Tibial nerve (tissue), 4 donors: ENCODE results near the gene ATRNL1.

ENCODE experiments used
- EP300 ChIP-seq, 2 donors: sonication (generic); formaldehyde crosslinking; IDR thresholded peaks; one replicate each; pipeline ENCODE4 v1.6.1; 2017; ENCODE audit warnings: antibody characterized with exemption in 2 of 2, mild to moderate bottlenecking in 1 of 2
- POLR2A ChIP-seq, 2 donors: fragments of 450-650 bp; IDR thresholded peaks; one replicate each; pipeline ENCODE4 v1.6.1; 2017; ENCODE audit warnings: antibody characterized with exemption in 2 of 2, mild to moderate bottlenecking in 2 of 2, moderate library complexity in 2 of 2
- TF ChIP-seq, protein P1 (sequence below), 5 experiments: fragments of 200-600 bp in 3 of 5; fragments of 450-650 bp in 2 of 5; sonication (generic) in 3 of 5; IDR thresholded peaks; one replicate each; pipeline ENCODE4 v1.5.1; 2016 to 2019; ENCODE audit warnings: antibody characterized with exemption in 5 of 5, mild to moderate bottlenecking in 3 of 5, moderate library complexity in 2 of 5

- TF ChIP-seq, protein P1, sequence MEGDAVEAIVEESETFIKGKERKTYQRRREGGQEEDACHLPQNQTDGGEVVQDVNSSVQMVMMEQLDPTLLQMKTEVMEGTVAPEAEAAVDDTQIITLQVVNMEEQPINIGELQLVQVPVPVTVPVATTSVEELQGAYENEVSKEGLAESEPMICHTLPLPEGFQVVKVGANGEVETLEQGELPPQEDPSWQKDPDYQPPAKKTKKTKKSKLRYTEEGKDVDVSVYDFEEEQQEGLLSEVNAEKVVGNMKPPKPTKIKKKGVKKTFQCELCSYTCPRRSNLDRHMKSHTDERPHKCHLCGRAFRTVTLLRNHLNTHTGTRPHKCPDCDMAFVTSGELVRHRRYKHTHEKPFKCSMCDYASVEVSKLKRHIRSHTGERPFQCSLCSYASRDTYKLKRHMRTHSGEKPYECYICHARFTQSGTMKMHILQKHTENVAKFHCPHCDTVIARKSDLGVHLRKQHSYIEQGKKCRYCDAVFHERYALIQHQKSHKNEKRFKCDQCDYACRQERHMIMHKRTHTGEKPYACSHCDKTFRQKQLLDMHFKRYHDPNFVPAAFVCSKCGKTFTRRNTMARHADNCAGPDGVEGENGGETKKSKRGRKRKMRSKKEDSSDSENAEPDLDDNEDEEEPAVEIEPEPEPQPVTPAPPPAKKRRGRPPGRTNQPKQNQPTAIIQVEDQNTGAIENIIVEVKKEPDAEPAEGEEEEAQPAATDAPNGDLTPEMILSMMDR (IDR thresholded peaks at IDR 0.05): no peak
- TF ChIP-seq POLR2A (IDR thresholded peaks at IDR 0.05): no peak
- TF ChIP-seq EP300 (IDR thresholded peaks at IDR 0.05): no peak
Measured at GRCh38 chr10:115432188-115432819, 339.1 kb downstream of the ATRNL1 start.
